GM12874 (cell line): ENCODE data around the gene VEGFD.

Experiments
- TF ChIP-seq, protein P1 (sequence below): IDR thresholded peaks from 2 replicates; pipeline ENCODE4 v1.5.1; 2011; ENCODE audit warnings: low read depth, mild to moderate bottlenecking, control low read depth, low read length, moderate library complexity; ENCODE audit not compliant: insufficient read depth

Gene VEGFD

DNA sequence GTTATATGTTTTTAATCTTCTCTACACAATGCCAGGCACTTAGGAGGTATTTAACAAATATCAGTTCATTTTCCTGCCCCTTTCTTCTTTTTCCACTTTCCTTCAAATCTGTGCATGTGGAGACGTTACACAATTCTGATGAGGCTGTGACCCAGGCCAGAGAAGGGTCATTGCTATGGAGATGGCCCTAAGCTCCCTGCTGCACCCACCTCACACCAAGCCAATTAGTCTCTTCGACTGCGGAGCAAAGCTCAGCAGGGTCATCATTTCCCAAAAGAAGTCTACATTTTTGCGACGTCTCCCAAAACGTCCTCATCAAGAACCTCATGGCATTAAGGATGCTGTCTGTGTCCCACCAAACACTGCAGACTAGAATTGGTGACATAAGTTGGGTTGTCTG is 28.9 kb upstream of the VEGFD start:
- TF ChIP-seq, protein P1, sequence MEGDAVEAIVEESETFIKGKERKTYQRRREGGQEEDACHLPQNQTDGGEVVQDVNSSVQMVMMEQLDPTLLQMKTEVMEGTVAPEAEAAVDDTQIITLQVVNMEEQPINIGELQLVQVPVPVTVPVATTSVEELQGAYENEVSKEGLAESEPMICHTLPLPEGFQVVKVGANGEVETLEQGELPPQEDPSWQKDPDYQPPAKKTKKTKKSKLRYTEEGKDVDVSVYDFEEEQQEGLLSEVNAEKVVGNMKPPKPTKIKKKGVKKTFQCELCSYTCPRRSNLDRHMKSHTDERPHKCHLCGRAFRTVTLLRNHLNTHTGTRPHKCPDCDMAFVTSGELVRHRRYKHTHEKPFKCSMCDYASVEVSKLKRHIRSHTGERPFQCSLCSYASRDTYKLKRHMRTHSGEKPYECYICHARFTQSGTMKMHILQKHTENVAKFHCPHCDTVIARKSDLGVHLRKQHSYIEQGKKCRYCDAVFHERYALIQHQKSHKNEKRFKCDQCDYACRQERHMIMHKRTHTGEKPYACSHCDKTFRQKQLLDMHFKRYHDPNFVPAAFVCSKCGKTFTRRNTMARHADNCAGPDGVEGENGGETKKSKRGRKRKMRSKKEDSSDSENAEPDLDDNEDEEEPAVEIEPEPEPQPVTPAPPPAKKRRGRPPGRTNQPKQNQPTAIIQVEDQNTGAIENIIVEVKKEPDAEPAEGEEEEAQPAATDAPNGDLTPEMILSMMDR: no peak

DNA sequence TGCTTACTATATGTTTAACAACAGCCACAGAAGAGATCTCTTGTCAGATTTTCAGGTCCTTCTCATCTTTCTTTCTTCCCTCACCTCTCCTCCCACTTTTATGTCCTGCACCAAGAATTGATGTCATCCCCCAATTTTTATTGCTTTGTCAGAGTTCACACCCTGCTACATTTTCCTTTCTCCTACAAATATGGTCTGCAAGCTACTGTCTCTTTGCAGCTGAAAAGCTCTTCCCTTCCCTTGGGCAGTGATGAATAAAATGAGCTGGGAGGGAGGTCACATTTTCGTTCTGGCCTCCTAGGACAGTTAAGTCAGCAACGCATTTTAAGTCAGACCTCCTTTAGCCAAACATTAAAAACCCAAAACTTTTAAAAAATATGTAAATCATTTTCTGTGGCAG is 26.7 kb upstream of the VEGFD start:
- TF ChIP-seq, protein P1: no peak

DNA sequence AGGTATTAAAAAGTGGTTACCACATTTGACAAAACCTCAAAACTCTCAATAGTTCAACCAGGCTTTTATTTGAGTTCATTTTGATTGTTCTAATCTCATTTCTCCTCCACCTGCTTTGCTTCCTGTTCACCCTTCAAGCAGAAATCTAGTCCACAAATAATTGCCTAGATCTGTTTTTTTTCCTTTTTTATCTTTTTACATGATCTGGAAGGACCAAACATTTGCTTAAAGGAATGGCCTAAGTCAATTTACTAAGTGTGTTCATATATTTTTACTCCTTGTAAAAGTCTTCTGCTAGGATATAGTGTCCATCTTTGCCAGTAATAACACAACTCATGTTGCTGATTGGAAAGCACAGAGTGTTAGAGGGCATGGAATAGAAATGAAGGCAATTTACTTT is 26.2 kb upstream of the VEGFD start:
- TF ChIP-seq, protein P1: no peak

DNA sequence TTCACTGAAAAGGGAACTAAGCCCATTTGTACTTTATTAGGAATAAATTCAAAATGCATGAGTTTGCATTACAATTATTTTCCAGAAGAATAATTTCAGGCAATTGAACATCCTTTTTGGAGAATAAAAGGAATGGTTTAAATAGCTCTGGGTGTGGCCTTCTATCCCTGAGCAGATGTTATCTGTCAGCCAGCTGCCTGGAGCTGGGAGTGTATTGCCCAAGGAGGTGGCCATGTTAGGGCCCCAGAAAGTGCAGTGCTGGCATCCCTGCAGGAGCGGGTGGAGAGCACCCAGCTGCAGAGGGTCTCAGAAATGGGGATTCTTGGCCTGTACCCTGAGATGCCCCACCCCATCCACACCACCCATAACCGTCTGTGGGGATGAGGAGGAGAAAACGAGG is 21.6 kb upstream of the VEGFD start:
- TF ChIP-seq, protein P1: no peak

DNA sequence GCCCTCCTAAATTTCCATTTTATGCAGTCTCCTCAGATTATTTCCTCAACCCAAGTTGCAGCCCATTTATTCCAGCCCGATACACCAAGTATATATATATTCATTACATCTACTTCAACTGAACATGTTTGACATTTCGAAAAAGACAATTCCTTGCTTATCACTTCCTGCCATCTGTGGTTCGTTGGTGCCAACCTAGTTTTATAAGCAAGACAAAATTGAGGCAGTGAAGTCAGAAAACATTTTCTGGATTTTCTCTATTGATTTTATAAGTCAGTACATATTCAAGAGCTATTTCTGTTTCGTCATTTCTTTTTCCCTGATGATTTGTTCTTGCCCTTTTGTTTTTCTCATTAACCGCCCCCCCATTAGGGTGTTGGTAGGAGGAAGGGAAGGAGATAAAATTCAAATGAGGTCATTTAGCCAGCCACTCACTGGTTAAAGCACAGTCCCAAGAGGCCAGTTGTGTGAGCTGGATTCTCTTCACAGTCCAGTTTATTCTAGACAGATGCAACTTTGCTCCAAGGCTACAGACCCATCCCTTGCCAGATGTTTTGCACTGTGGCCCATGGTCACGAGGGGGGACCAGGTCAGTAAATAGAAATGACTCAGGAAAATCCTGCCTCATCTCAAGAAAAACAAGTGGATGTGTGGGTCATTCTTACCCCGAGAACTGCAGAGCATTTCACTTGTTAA is 20.3 kb upstream of the VEGFD start:
- TF ChIP-seq, protein P1: no peak

DNA sequence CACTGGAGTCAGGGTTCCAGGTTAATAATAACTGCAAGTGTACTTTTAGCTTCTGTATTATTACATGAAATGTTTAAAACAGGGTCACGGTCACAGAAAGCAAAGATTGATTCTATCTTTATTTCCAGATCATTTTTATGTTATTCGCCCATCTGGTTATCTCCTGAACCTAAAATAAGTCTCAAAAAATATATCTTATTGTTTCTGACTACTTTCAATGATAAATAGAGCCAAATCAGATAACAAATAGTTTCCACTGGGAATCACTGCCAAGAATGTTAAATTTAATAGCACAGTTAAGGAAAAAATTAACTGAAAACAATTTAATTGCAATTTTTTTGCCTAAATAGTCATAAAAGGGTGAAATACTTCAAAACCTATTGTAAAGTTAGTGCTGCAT is 17.2 kb upstream of the VEGFD start:
- TF ChIP-seq, protein P1: no peak

DNA sequence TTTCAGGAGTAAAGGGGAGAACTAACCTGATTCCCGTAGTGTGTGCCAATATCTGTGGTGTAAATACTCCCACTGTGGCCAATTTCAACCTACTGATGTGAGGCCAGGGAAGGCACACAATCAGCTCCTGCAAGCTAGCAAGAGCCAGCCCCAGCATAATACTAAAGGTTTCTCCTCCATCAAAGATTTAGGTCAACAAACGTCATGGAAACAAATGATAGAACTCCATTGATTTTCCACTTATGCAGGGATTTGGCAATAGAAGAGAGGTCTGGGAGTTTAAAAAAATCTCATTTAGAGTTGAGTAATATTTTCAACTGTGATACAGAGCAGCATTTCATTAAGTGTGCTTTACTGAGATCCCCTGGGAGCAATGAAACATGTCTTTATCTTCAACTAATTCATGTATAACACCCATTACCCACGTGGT is 15.8 kb upstream of the VEGFD start:
- TF ChIP-seq, protein P1: no peak
